Umbilical cord (tissue), 2 donors: Measurements from ENCODE around the gene LRCH3. TPM values are rescaled to one million over a fixed set of nuclear protein-coding genes. Genes with fewer than 3 reads are reported as not detected.

ENCODE experiments used
- DNase-seq: peaks from one replicate; pipeline ENCODE4 v3.0.0-alpha.2; 2015; ENCODE audit warnings: low spot score
- total RNA-seq: library from RNA; depleted of rRNA; stranded (reverse); fragments of >200 nt; gene quantifications from one replicate; pipeline ENCODE4 v1.2.3, GENCODE V29; 2014; ENCODE audit warnings: low replicate concordance; ENCODE audit not compliant: insufficient read depth

Gene LRCH3
- total RNA-seq, 1 donor from 2014 or later = 33.7 TPM

GRCh38 chr3:197791892-197792647 lies 1.0 kb downstream of the LRCH3 start:
- DNase-seq = peak; percentile 38

GRCh38 chr3:197793247-197793646 lies 2.2 kb downstream of the LRCH3 start:
- DNase-seq = no peak

GRCh38 chr3:197794115-197794514 lies 3.1 kb downstream of the LRCH3 start:
- DNase-seq = no peak

- DNase-seq = no peak
Observed at GRCh38 chr3:197795200-197795599, 4.1 kb downstream of the LRCH3 start.

GRCh38 chr3:197796087-197796486 lies 5.0 kb downstream of the LRCH3 start:
- no peak for DNase-seq

- no peak for DNase-seq
Observed at GRCh38 chr3:197798863-197799262, 7.8 kb downstream of the LRCH3 start.

- DNase-seq = no peak
Observed at GRCh38 chr3:197800379-197800778, 9.3 kb downstream of the LRCH3 start.

GRCh38 chr3:197801891-197802778 lies 11.1 kb downstream of the LRCH3 start:
- DNase-seq = no peak

- no peak for DNase-seq
Observed at GRCh38 chr3:197802779-197803459, 11.9 kb downstream of the LRCH3 start.

GRCh38 chr3:197804511-197804910 lies 13.5 kb downstream of the LRCH3 start:
- DNase-seq = no peak

- no peak for DNase-seq
Observed at GRCh38 chr3:197807969-197808587, 17.0 kb downstream of the LRCH3 start.

GRCh38 chr3:197809356-197810020 lies 18.4 kb downstream of the LRCH3 start:
- DNase-seq = peak; percentile 70

- DNase-seq = no peak
Observed at GRCh38 chr3:197810901-197811300, 19.8 kb downstream of the LRCH3 start.

GRCh38 chr3:197811343-197811742 lies 20.3 kb downstream of the LRCH3 start:
- no peak for DNase-seq

GRCh38 chr3:197814372-197814771 lies 23.3 kb downstream of the LRCH3 start:
- DNase-seq = no peak

GRCh38 chr3:197820550-197821335 lies 29.7 kb downstream of the LRCH3 start:
- DNase-seq = no peak

- no peak for DNase-seq
Observed at GRCh38 chr3:197829397-197830045, 38.5 kb downstream of the LRCH3 start.

GRCh38 chr3:197830308-197830966 lies 39.4 kb downstream of the LRCH3 start:
- no peak for DNase-seq

- no peak for DNase-seq
Observed at GRCh38 chr3:197830967-197831313, 39.9 kb downstream of the LRCH3 start.
